GM12878 (cell line): ENCODE measurements around the gene YBX2. TPM values are rescaled to one million over a fixed set of nuclear protein-coding genes. Genes with fewer than 3 reads are reported as not detected.
A peak's percentile ranks its signal among the peaks of the same experiment; 100 is the strongest.

ENCODE experiments used
- BHLHE40 ChIP-seq, 2 experiments: fragments of 450-650 bp in 1 of 2; IDR thresholded peaks; 2 replicates each; pipeline ENCODE4 v1.6.1; 2011 to 2017; ENCODE audit warnings: low read depth in 2 of 2, borderline replicate concordance in 1 of 2, improper control_type of control experiment in 1 of 2, low read length in 1 of 2, mild to moderate bottlenecking in 1 of 2
- E2F8 ChIP-seq: fragments of 450-650 bp; IDR thresholded peaks from 2 replicates; pipeline ENCODE4 v1.6.1; 2018; ENCODE audit warnings: mild to moderate bottlenecking, low read depth, moderate library complexity; ENCODE audit not compliant: partially characterized antibody
- GABPA ChIP-seq: IDR thresholded peaks from 2 replicates; pipeline ENCODE4 v1.6.1; 2014; ENCODE audit warnings: antibody characterized with exemption, low read depth, mild to moderate bottlenecking, inconsistent platforms
- MEF2B ChIP-seq: fragments of 450-650 bp; IDR thresholded peaks from 2 replicates; pipeline ENCODE4 v1.6.1; 2018; ENCODE audit warnings: mild to moderate bottlenecking, moderate library complexity; ENCODE audit not compliant: partially characterized antibody, poor library complexity, severe bottlenecking
- NFYB ChIP-seq: IDR thresholded peaks from 2 replicates; pipeline ENCODE4 v1.6.1; 2011; ENCODE audit warnings: low read depth, mild to moderate bottlenecking, low read length, improper control_type of control experiment, moderate library complexity; ENCODE audit not compliant: insufficient read depth
- NRF1 ChIP-seq: conservative IDR thresholded peaks from 2 replicates; pipeline ENCODE4 v1.6.1; 2011; ENCODE audit warnings: mild to moderate bottlenecking, low read depth, low read length, improper control_type of control experiment
- RAD51 ChIP-seq: fragments of 450-650 bp; IDR thresholded peaks from 2 replicates; pipeline ENCODE4 v1.6.1; 2016; ENCODE audit warnings: moderate library complexity, mild to moderate bottlenecking, inconsistent platforms
- RELB ChIP-seq: fragments of 450-650 bp; IDR thresholded peaks from 2 replicates; pipeline ENCODE4 v1.6.1; 2017; ENCODE audit warnings: low read depth, mild to moderate bottlenecking, moderate library complexity
- RUNX3 ChIP-seq: IDR thresholded peaks from 2 replicates; pipeline ENCODE4 v1.6.1; 2012; ENCODE audit warnings: low read length, inconsistent platforms
- SREBF2 ChIP-seq: IDR thresholded peaks from 2 replicates; pipeline ENCODE4 v1.6.1; 2012; ENCODE audit warnings: mild to moderate bottlenecking, low read length
- ZBTB11 ChIP-seq: fragments of 450-650 bp; formaldehyde crosslinking; IDR thresholded peaks from 2 replicates; pipeline ENCODE4 v1.5.0; 2022; ENCODE audit warnings: mild to moderate bottlenecking, missing genetic modification characterization
- ZBTB33 ChIP-seq: fragments of 450-650 bp; IDR thresholded peaks from 2 replicates; pipeline ENCODE4 v1.6.1; 2017; ENCODE audit warnings: mild to moderate bottlenecking
- polyA plus RNA-seq, 11 experiments: library from polyadenylated mRNA; depleted of rRNA in 4 of 11; unstranded in 6 of 11; stranded (reverse) in 5 of 11; fragments of >200 nt; fragmentation: Nextera tagmentation in 4 of 11; fragmentation: Illumina TruSeq in 1 of 11; extraction: Ambion mirVana in 4 of 11; extraction: Trizol in 1 of 11; gene quantifications; 1 replicate in 1 of 11; 2 replicates in 10 of 11; pipeline versions ENCODE4 v1.2.1 to v1.2.3, GENCODE V29; 2011 to 2016; ENCODE audit warnings: inconsistent platforms in 2 of 11, missing spikeins in 2 of 11, low read depth in 1 of 11
- total RNA-seq, 4 experiments: library from RNA; depleted of rRNA in 3 of 4; stranded (reverse); fragments of >200 nt in 3 of 4; fragmentation: Illumina TruSeq in 1 of 4; extraction: Trizol in 1 of 4; gene quantifications; 2 replicates each; pipeline versions ENCODE4 v1.2.1 to v1.2.3, GENCODE V29; 2013 to 2021
- TF ChIP-seq, protein P1 (sequence below): fragments of 450-650 bp; IDR thresholded peaks from 2 replicates; pipeline ENCODE4 v1.6.1; 2017; ENCODE audit warnings: antibody characterized with exemption, mild to moderate bottlenecking, moderate library complexity
- TF ChIP-seq, protein P2 (sequence below): IDR thresholded peaks from 2 replicates; pipeline ENCODE4 v1.6.1; 2011; ENCODE audit warnings: mild to moderate bottlenecking, low read depth, low read length, moderate library complexity; ENCODE audit not compliant: insufficient replicate concordance

Gene YBX2
- total and polyA plus RNA-seq, 10 of the 15 experiments (the other 5 are each of a cell fraction or from before 2014, with no cell fraction given), result not detected

DNA sequence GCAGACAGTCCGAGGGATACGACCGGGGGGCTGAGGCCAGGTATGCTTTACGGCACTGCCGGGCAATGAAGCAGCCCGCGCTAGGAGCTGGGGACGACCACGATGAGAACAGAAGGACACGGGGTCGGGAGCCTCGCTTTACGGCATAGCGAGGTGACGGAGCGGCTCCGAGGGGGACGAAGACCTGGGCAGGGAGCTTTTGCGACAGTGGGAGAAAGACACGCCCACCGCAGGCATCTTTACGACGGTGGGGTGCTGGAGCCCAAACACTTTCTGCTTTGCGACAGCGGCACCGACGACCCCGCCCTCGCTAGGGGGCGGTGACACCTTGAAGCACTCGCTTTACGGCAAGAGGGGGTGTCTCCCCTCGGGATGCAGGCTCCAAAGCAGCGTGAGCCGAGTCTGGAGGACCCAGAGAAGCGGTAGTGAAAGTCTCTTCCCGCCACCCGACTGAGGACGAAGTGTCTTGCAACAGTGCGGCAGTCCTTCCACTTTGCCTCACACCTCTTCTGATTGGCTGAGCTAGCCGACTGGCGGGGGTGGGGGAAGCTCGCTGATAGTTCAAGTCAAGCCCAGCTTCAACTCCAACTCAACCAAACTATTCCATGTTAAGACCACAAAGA, 35.0 kb upstream of the YBX2 start (continued):
- TF ChIP-seq NFYB, result no peak; the same call in 1 of the 2 replicates
- peak; percentile 72; the same call in 1 of the 2 replicates for TF ChIP-seq ZBTB33
- no peak for TF ChIP-seq ZBTB11 (CRISPR knock-in tag)
- no peak for TF ChIP-seq MEF2B
- TF ChIP-seq, protein P1, sequence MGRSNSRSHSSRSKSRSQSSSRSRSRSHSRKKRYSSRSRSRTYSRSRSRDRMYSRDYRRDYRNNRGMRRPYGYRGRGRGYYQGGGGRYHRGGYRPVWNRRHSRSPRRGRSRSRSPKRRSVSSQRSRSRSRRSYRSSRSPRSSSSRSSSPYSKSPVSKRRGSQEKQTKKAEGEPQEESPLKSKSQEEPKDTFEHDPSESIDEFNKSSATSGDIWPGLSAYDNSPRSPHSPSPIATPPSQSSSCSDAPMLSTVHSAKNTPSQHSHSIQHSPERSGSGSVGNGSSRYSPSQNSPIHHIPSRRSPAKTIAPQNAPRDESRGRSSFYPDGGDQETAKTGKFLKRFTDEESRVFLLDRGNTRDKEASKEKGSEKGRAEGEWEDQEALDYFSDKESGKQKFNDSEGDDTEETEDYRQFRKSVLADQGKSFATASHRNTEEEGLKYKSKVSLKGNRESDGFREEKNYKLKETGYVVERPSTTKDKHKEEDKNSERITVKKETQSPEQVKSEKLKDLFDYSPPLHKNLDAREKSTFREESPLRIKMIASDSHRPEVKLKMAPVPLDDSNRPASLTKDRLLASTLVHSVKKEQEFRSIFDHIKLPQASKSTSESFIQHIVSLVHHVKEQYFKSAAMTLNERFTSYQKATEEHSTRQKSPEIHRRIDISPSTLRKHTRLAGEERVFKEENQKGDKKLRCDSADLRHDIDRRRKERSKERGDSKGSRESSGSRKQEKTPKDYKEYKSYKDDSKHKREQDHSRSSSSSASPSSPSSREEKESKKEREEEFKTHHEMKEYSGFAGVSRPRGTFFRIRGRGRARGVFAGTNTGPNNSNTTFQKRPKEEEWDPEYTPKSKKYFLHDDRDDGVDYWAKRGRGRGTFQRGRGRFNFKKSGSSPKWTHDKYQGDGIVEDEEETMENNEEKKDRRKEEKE, result no peak
- no peak for TF ChIP-seq RAD51
- no peak for TF ChIP-seq NRF1
- no peak for TF ChIP-seq SREBF2
- TF ChIP-seq GABPA, result no peak
- TF ChIP-seq, protein P2, sequence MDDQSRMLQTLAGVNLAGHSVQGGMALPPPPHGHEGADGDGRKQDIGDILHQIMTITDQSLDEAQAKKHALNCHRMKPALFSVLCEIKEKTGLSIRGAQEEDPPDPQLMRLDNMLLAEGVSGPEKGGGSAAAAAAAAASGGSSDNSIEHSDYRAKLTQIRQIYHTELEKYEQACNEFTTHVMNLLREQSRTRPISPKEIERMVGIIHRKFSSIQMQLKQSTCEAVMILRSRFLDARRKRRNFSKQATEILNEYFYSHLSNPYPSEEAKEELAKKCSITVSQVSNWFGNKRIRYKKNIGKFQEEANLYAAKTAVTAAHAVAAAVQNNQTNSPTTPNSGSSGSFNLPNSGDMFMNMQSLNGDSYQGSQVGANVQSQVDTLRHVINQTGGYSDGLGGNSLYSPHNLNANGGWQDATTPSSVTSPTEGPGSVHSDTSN, result no peak
- peak; percentile 74; the same call in 1 of the 2 replicates for TF ChIP-seq RELB
- peak; percentile 87 for TF ChIP-seq E2F8
- peak; percentile 4 for TF ChIP-seq RUNX3
- peak; percentile 27 to 45; a peak in 3 of 4 replicates for TF ChIP-seq BHLHE40 (IDR thresholded peaks at IDR 0.05; ENCODE audit: borderline replicate concordance in 1 of 2, low read depth in 2 of 2, low read length in 1 of 2)
